ENCODE measurements around the gene TBX15.
"Not testable (repeated sequence)": the region's sequence is repeated elsewhere in the genome, so short reads cannot be mapped to it uniquely, and the experiment has no call there.

GRCh38 chr1:118916346-118916745 is 71.8 kb downstream of the TBX15 start:
- not testable (repeated sequence) for TF ChIP-seq KDM1A (IDR thresholded peaks at IDR 0.05); CREM (IDR thresholded peaks at IDR 0.05; ENCODE audit: low read depth); MED1 (CRISPR knock-in tag; IDR thresholded peaks at IDR 0.05; ENCODE audit: borderline replicate concordance); ESRRA (IDR thresholded peaks at IDR 0.05; ENCODE audit: borderline replicate concordance, low read depth); RAD21 (CRISPR knock-in tag; conservative IDR thresholded peaks at IDR 0.05 in 1 of 2, IDR thresholded peaks at IDR 0.05 in 1 of 2); ZNF184 (CRISPR knock-in tag; IDR thresholded peaks at IDR 0.05); HDAC6 (IDR thresholded peaks at IDR 0.05; ENCODE audit: low read depth, low read length); CHD7 (IDR thresholded peaks at IDR 0.05; ENCODE audit: low read depth, low read length); MEIS2 (IDR thresholded peaks at IDR 0.05; ENCODE audit: partially characterized antibody); SIN3B (IDR thresholded peaks at IDR 0.05; ENCODE audit: low read depth)
